ENCODE measurements around the gene PKP2. TPM values are rescaled to one million over a fixed set of nuclear protein-coding genes. Genes with fewer than 3 reads are reported as not detected.

Gene PKP2
- total and polyA plus RNA-seq, 2 of the 8 experiments (the other 6 are each of a cell fraction or from before 2014, with no cell fraction given): 9.6 to 44.8 TPM

DNA sequence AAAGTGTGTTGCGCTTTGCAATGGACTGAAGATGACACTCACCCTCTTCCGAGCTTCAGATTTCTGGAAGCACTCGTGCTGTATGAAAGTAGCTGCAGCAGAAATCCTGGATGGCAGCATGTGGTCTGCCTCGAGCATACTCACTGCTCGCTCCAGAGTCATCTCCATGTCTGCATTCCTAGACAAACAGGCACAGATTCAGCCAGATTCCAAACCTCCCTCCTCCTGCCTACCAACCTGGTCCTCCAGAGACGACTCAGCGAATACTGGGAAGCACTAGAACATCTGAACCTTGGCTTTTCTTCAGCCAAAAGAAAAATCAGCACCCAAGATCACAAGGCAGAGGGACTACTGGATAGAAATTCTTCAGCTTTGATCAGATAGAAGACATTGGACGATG, 27.7 kb downstream of the PKP2 start:
- no peaks in the 10 kb centered on the region for H3K4me1 ChIP-seq (replicated peaks in 1 of 4; ENCODE audit: control insufficient read depth in 3 of 4, insufficient read depth in 4 of 4, low read length in 3 of 4)
- H3K36me3 ChIP-seq (ENCODE audit: control insufficient read depth in 2 of 4, insufficient read depth in 4 of 4, low read length in 3 of 4): peaks cover 0 to 6% (median 1%) of the 10 kb centered on the region in 4 experiments; a peak in 1 of 8 replicates
- no peak overlapping the region for H3K14ac ChIP-seq (ENCODE audit: insufficient read length)
- H2BK12ac ChIP-seq (ENCODE audit: low read depth, low read length): no peak overlapping the region
- no peaks in the 10 kb centered on the region for H3K23me2 ChIP-seq (ENCODE audit: low read depth, low read length)
- TF ChIP-seq, protein P1, sequence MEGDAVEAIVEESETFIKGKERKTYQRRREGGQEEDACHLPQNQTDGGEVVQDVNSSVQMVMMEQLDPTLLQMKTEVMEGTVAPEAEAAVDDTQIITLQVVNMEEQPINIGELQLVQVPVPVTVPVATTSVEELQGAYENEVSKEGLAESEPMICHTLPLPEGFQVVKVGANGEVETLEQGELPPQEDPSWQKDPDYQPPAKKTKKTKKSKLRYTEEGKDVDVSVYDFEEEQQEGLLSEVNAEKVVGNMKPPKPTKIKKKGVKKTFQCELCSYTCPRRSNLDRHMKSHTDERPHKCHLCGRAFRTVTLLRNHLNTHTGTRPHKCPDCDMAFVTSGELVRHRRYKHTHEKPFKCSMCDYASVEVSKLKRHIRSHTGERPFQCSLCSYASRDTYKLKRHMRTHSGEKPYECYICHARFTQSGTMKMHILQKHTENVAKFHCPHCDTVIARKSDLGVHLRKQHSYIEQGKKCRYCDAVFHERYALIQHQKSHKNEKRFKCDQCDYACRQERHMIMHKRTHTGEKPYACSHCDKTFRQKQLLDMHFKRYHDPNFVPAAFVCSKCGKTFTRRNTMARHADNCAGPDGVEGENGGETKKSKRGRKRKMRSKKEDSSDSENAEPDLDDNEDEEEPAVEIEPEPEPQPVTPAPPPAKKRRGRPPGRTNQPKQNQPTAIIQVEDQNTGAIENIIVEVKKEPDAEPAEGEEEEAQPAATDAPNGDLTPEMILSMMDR (IDR thresholded peaks at IDR 0.05; ENCODE audit: control extremely low read depth in 1 of 3, insufficient read depth in 1 of 3, low read depth in 1 of 3, low read length in 3 of 3): no peak
- no peak overlapping the region for H2BK20ac ChIP-seq (ENCODE audit: low read length)
- no peaks in the 10 kb centered on the region for H3K79me1 ChIP-seq (ENCODE audit: low read depth, low read length)
- H3K4ac ChIP-seq (replicated peaks; ENCODE audit: insufficient read length, low read depth, low read length): no peak overlapping the region
- no peak overlapping the region for H3K4me3 ChIP-seq (ENCODE audit: extremely low read depth in 1 of 4, insufficient read depth in 2 of 4, low read depth in 3 of 4, low read length in 4 of 4)
- no peak overlapping the region for H3K18ac ChIP-seq (ENCODE audit: extremely low read depth, low read length)
- ChIA-PET CTCF (ENCODE audit: partially characterized antibody) (interaction anchor here (1.3 kb wide), 1 partner anchor 113 kb away, joined by 3 read pairs; the partner anchor contains the start of gene YARS2), POLR2A (ENCODE audit: partially characterized antibody) (interaction anchor here (0.6 to 1.8 kb wide), 2 partner anchors 14 to 113 kb away, joined by 3 to 4 read pairs; partner anchors contain the start of gene YARS2)
- H3K23ac ChIP-seq (ENCODE audit: insufficient read length): no peak overlapping the region
- H3K4me2 ChIP-seq (ENCODE audit: insufficient read depth in 1 of 2, low read depth in 2 of 2, low read length in 2 of 2): no peak overlapping the region
- H3K79me2 ChIP-seq (ENCODE audit: control insufficient read depth in 1 of 2, insufficient read depth in 2 of 2, low read length in 2 of 2): no peaks in the 10 kb centered on the region; a peak in 1 of 4 replicates
- no peak overlapping the region for H3K56ac ChIP-seq (replicated peaks; ENCODE audit: insufficient read length, low read depth, low read length)
- H2AFZ ChIP-seq (ENCODE audit: low read length): no peak overlapping the region
- H2BK15ac ChIP-seq (ENCODE audit: low read length): no peak overlapping the region
- H2BK5ac ChIP-seq (ENCODE audit: low read depth, low read length): no peak overlapping the region
- H2AK5ac ChIP-seq (ENCODE audit: low read depth, low read length): no peak overlapping the region
- no peaks in the 10 kb centered on the region for H3K9me3 ChIP-seq (ENCODE audit: insufficient read depth in 2 of 2, low read depth in 1 of 2, low read length in 1 of 2)
- H4K91ac ChIP-seq (replicated peaks; ENCODE audit: insufficient read length, low read length): no peak overlapping the region
- H4K5ac ChIP-seq (ENCODE audit: insufficient read length, low read depth, low read length): no peak overlapping the region
- DNase-seq (ENCODE audit: low read depth in 1 of 2, low spot score in 2 of 2) (no peak), FAIRE-seq (no peak)
- 83% methylated on average over 8 of the region's 8 CpGs; no CpG with 5 or more reads in 1 of the 2 experiments for WGBS, 2 experiments (ENCODE audit: extremely low coverage in 1 of 2, insufficient coverage in 1 of 2, insufficient read length in 1 of 2, insufficient replicate concordance in 2 of 2, low coverage in 1 of 2, low lambda C conversion rate in 2 of 2, missing lambda C conversion rate in 1 of 2)
- no peak overlapping the region for H2BK120ac ChIP-seq (replicated peaks; ENCODE audit: low read depth, low read length)
- no peaks in the 10 kb centered on the region for H3K27me3 ChIP-seq (replicated peaks in 1 of 4; ENCODE audit: control insufficient read depth in 3 of 4, extremely low read depth in 1 of 4, insufficient read depth in 3 of 4, low read length in 3 of 4)
- no peak overlapping the region for H3K9ac ChIP-seq (replicated peaks in 1 of 4; ENCODE audit: extremely low read depth in 1 of 4, low read depth in 3 of 4, low read length in 3 of 4)
- peaks cover 0 to 2% of the 10 kb centered on the region in 2 experiments for H4K20me1 ChIP-seq (replicated peaks in 1 of 2; ENCODE audit: control insufficient read depth in 1 of 2, insufficient read depth in 2 of 2, low read length in 2 of 2)
- H4K8ac ChIP-seq (ENCODE audit: extremely low read depth, insufficient read depth, low read length): no peak overlapping the region
- no peak overlapping the region for H3K27ac ChIP-seq (ENCODE audit: low read depth, low read length)
